ENCODE data around the gene CPEB3.
"Not testable (repeated sequence)": the region's sequence is repeated elsewhere in the genome, so short reads cannot be mapped to it uniquely, and the experiment has no call there.

Gene CPEB3

GRCh38 chr10:92091965-92092364, 198.9 kb downstream of the CPEB3 start:
- no peak for DNase-seq

- peak; percentile 77 for DNase-seq
Measured at GRCh38 chr10:92087750-92088395, 203.0 kb downstream of the CPEB3 start.

GRCh38 chr10:92082583-92083280, 208.1 kb downstream of the CPEB3 start:
- no peak for DNase-seq

- no peak for DNase-seq
Measured at GRCh38 chr10:92081641-92082040, 209.2 kb downstream of the CPEB3 start.

GRCh38 chr10:92080244-92080643, 210.6 kb downstream of the CPEB3 start:
- no peak for DNase-seq

GRCh38 chr10:92079003-92079402, 211.9 kb downstream of the CPEB3 start:
- no peak for DNase-seq

- no peak for DNase-seq
Measured at GRCh38 chr10:92076722-92077121, 214.2 kb downstream of the CPEB3 start.

- no peak for DNase-seq
Measured at GRCh38 chr10:92075829-92076228, 215.0 kb downstream of the CPEB3 start.

- no peak for DNase-seq
Measured at GRCh38 chr10:92074126-92074887, 216.6 kb downstream of the CPEB3 start.

GRCh38 chr10:92068900-92069299, 222.0 kb downstream of the CPEB3 start:
- no peak for DNase-seq

GRCh38 chr10:92066386-92066785, 224.5 kb downstream of the CPEB3 start:
- DNase-seq: no peak

GRCh38 chr10:92064506-92064905, 226.4 kb downstream of the CPEB3 start:
- DNase-seq: no peak

- DNase-seq: no peak
Measured at GRCh38 chr10:92062273-92062672, 228.6 kb downstream of the CPEB3 start.

- DNase-seq: no peak
Measured at GRCh38 chr10:92054807-92055206, 236.1 kb downstream of the CPEB3 start.

- no peak for DNase-seq
Measured at GRCh38 chr10:92052741-92053140, 238.1 kb downstream of the CPEB3 start.

GRCh38 chr10:92052088-92052487, 238.8 kb downstream of the CPEB3 start:
- DNase-seq: no peak

GRCh38 chr10:92047215-92047614, 243.7 kb downstream of the CPEB3 start:
- DNase-seq: no peak

- no peak for DNase-seq
Measured at GRCh38 chr10:92045641-92046106, 245.2 kb downstream of the CPEB3 start.

GRCh38 chr10:92042541-92042940, 248.3 kb downstream of the CPEB3 start:
- DNase-seq: no peak

GRCh38 chr10:92038949-92039348, 251.9 kb downstream of the CPEB3 start:
- no peak for DNase-seq

GRCh38 chr10:92033070-92033469, 257.8 kb downstream of the CPEB3 start:
- not testable (repeated sequence) for DNase-seq

GRCh38 chr10:92031580-92031979, 259.3 kb downstream of the CPEB3 start:
- no peak for DNase-seq

GRCh38 chr10:92027141-92027540, 263.7 kb downstream of the CPEB3 start:
- DNase-seq: no peak

GRCh38 chr10:92025340-92025739, 265.5 kb downstream of the CPEB3 start:
- not testable (repeated sequence) for DNase-seq

Data from activated effector memory CD4-positive, alpha-beta T cell treated with anti-CD3 and anti-CD28 coated beads, Interleukin-2, amount 50 U/mL, for 16 hours (primary cell).